ENCODE results near the gene PNPLA2. TPM values are rescaled to one million over a fixed set of nuclear protein-coding genes. Genes with fewer than 3 reads are reported as not detected.

PNPLA2 gene
- polyA plus RNA-seq, 3 donors = 26.8 to 321 (median 35.0) TPM

- Histone ChIP-seq H3K27ac (ENCODE audit: low read depth in 1 of 2, low read length in 2 of 2) (peak overlapping the region in 1 of 2 donors; percentile 93), H3K36me3 (replicated peaks in 1 of 2; ENCODE audit: control insufficient read depth in 1 of 2, insufficient read depth in 2 of 2, low read length in 2 of 2) (peaks cover 4 to 6% of the 10 kb centered on the region in 2 donors), H2AFZ (ENCODE audit: insufficient read depth, low read depth, low read length, poor library complexity, severe bottlenecking) (no peak overlapping the region), H3K4me2 (replicated peaks; ENCODE audit: extremely low read depth, low read length, poor library complexity, severe bottlenecking) (peak overlapping the region; percentile 88), H3K9ac (ENCODE audit: insufficient read depth, low read length, poor library complexity, severe bottlenecking) (peak overlapping the region; percentile 95), H3K4me1 (ENCODE audit: control insufficient read depth in 1 of 2, insufficient read depth in 2 of 2, low read length in 2 of 2) (peaks cover 52 to 81% of the 10 kb centered on the region in 2 donors), H3K9me3 (replicated peaks in 1 of 2; ENCODE audit: control insufficient read depth in 1 of 2, insufficient read depth in 1 of 2, low read length in 2 of 2) (no peaks in the 10 kb centered on the region), H4K20me1 (ENCODE audit: insufficient read depth, low read length) (peaks cover 69% of the 10 kb centered on the region), H3K79me2 (ENCODE audit: insufficient read depth, low read length) (peaks cover 23% of the 10 kb centered on the region), H3K4me3 (replicated peaks in 1 of 3; ENCODE audit: low read depth in 2 of 3, low read length in 3 of 3) (peak overlapping the region in 2 of 3 experiments; percentile 92 to 94), H3K27me3 (ENCODE audit: control insufficient read depth in 2 of 2, insufficient read depth in 2 of 2, low read length in 2 of 2) (peaks cover 6 to 14% of the 10 kb centered on the region in 2 donors)
- peak overlapping the region; percentile 74 to 81 for H3K4me3 Mint-ChIP-seq
- peaks cover 9 to 10% of the 10 kb centered on the region in 2 donors for H3K36me3 Mint-ChIP-seq
- peaks cover 0 to 3% (median 0%) of the 10 kb centered on the region in 7 donors for H3K9me3 Mint-ChIP-seq
- H3K4me1 Mint-ChIP-seq = peaks cover 49% of the 10 kb centered on the region
- 43% methylated on average over 14 of the region's 31 CpGs for WGBS (ENCODE audit: insufficient coverage)
- H3K27ac Mint-ChIP-seq = peak overlapping the region; percentile 57 to 88 (median 78)
- DNase-seq = peak; percentile 65 to 83 (median 80)
- intact Hi-C loops (cut with micrococcal nuclease) = loop anchor here (5.0 kb wide), 3 partner anchors 38 to 82 kb away; partner anchors contain the start of genes AP2A2 (in 1 of the 2), PIDD1 (in 1 of the 2) and RPLP2 (in 1 of the 2)
- peaks cover 10 to 31% (median 20%) of the 10 kb centered on the region in 3 donors for H3K27me3 Mint-ChIP-seq (ENCODE audit: low read depth in 3 of 3)
- TF ChIP-seq, protein P1, sequence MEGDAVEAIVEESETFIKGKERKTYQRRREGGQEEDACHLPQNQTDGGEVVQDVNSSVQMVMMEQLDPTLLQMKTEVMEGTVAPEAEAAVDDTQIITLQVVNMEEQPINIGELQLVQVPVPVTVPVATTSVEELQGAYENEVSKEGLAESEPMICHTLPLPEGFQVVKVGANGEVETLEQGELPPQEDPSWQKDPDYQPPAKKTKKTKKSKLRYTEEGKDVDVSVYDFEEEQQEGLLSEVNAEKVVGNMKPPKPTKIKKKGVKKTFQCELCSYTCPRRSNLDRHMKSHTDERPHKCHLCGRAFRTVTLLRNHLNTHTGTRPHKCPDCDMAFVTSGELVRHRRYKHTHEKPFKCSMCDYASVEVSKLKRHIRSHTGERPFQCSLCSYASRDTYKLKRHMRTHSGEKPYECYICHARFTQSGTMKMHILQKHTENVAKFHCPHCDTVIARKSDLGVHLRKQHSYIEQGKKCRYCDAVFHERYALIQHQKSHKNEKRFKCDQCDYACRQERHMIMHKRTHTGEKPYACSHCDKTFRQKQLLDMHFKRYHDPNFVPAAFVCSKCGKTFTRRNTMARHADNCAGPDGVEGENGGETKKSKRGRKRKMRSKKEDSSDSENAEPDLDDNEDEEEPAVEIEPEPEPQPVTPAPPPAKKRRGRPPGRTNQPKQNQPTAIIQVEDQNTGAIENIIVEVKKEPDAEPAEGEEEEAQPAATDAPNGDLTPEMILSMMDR (IDR thresholded peaks at IDR 0.05) = no peak
These were observed 26.3 kb downstream of the PNPLA2 start for GRCh38 chr11:844693-845644.

DNA sequence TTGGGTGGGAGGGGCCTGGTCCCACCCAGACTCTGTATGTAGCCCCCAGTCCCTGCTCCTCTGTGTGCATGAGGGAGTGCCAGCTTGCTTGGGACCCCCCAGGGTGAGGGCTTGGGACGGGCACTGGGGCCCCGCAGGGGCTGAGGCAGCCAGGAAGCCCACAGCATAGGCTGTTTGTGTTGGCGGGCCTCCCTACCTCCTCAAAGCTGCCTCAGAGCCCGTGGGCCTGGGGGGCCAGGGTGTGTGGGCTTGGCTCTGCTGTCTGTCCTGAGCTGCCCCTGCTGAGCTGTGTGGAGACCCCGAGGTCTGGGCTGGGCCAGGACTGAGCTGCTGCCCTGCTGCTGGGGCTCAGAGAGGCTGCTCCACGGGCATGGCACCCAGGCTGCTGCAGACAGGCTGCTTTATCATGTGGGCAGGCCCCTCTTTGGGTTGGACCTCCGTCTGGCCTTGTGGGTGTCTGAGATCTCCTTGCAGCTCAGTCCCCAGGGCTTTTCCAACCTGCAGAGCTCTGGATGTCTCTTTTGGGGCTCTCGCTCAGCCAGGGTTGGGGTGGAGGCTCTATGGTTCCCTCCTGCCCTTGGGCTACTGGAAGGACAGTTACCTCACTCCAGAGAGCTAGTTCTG, 27.3 kb downstream of the PNPLA2 start:
- Histone ChIP-seq H2AFZ (ENCODE audit: insufficient read depth, low read depth, low read length, poor library complexity, severe bottlenecking) (no peak overlapping the region), H3K9ac (ENCODE audit: insufficient read depth, low read length, poor library complexity, severe bottlenecking) (no peak overlapping the region), H3K4me2 (replicated peaks; ENCODE audit: extremely low read depth, low read length, poor library complexity, severe bottlenecking) (no peak overlapping the region), H3K4me3 (replicated peaks in 1 of 3; ENCODE audit: low read depth in 2 of 3, low read length in 3 of 3) (no peak overlapping the region), H4K20me1 (ENCODE audit: insufficient read depth, low read length) (peaks cover 69% of the 10 kb centered on the region), H3K9me3 (replicated peaks in 1 of 2; ENCODE audit: control insufficient read depth in 1 of 2, insufficient read depth in 1 of 2, low read length in 2 of 2) (no peaks in the 10 kb centered on the region), H3K36me3 (replicated peaks in 1 of 2; ENCODE audit: control insufficient read depth in 1 of 2, insufficient read depth in 2 of 2, low read length in 2 of 2) (no peaks in the 10 kb centered on the region), H3K4me1 (ENCODE audit: control insufficient read depth in 1 of 2, insufficient read depth in 2 of 2, low read length in 2 of 2) (peaks cover 47 to 71% of the 10 kb centered on the region in 2 donors), H3K79me2 (ENCODE audit: insufficient read depth, low read length) (peaks cover 13% of the 10 kb centered on the region), H3K27me3 (ENCODE audit: control insufficient read depth in 2 of 2, insufficient read depth in 2 of 2, low read length in 2 of 2) (peaks cover 6 to 24% of the 10 kb centered on the region in 2 donors), H3K27ac (ENCODE audit: low read depth in 1 of 2, low read length in 2 of 2) (no peak overlapping the region)
- H3K9me3 Mint-ChIP-seq = peaks cover 0 to 3% (median 0%) of the 10 kb centered on the region in 7 donors
- intact Hi-C loops (cut with micrococcal nuclease) = loop anchor here (5.0 kb wide), 2 partner anchors 71 to 81 kb away; partner anchors contain the start of gene AP2A2 (in 1 of the 2)
- no peak overlapping the region for H3K4me3 Mint-ChIP-seq
- H3K4me1 Mint-ChIP-seq = peaks cover 39% of the 10 kb centered on the region
- 48% methylated on average over 8 of the region's 8 CpGs for WGBS (ENCODE audit: insufficient coverage)
- no peak for DNase-seq
- peaks cover 2 to 3% of the 10 kb centered on the region in 2 donors for H3K36me3 Mint-ChIP-seq
- peaks cover 10 to 41% (median 28%) of the 10 kb centered on the region in 3 donors for H3K27me3 Mint-ChIP-seq (ENCODE audit: low read depth in 3 of 3)
- TF ChIP-seq, protein P1 (IDR thresholded peaks at IDR 0.05) = no peak
- peak overlapping the region in 2 of 7 donors; percentile 30 to 41 for H3K27ac Mint-ChIP-seq
